ENCODE data around the gene BEX3.
"Not testable (repeated sequence)": the region's sequence is repeated elsewhere in the genome, so short reads cannot be mapped to it uniquely, and the experiment has no call there.

BEX3 gene

GRCh38 chrX:103384672-103385071 lies 8.3 kb downstream of the BEX3 start:
- no peak for DNase-seq

GRCh38 chrX:103385283-103385830 lies 9.0 kb downstream of the BEX3 start:
- not testable (repeated sequence) for DNase-seq

GRCh38 chrX:103386332-103386731 lies 10.0 kb downstream of the BEX3 start:
- DNase-seq, result no peak

- DNase-seq, result no peak
Observed at GRCh38 chrX:103393487-103393886, 17.1 kb downstream of the BEX3 start.

GRCh38 chrX:103396186-103396585 lies 19.8 kb downstream of the BEX3 start:
- DNase-seq, result no peak

- no peak for DNase-seq
Observed at GRCh38 chrX:103396660-103397059, 20.3 kb downstream of the BEX3 start.

GRCh38 chrX:103397707-103398106 lies 21.4 kb downstream of the BEX3 start:
- no peak for DNase-seq

GRCh38 chrX:103398421-103398864 lies 22.1 kb downstream of the BEX3 start:
- peak; percentile 0 for DNase-seq

- no peak for DNase-seq
Observed at GRCh38 chrX:103399744-103400143, 23.4 kb downstream of the BEX3 start.

GRCh38 chrX:103400931-103401330 lies 24.6 kb downstream of the BEX3 start:
- DNase-seq, result no peak

- DNase-seq, result peak; percentile 86
Observed at GRCh38 chrX:103404231-103405008, 28.1 kb downstream of the BEX3 start.

GRCh38 chrX:103405009-103405333 lies 28.6 kb downstream of the BEX3 start:
- DNase-seq, result no peak

GRCh38 chrX:103406256-103406655 lies 29.9 kb downstream of the BEX3 start:
- no peak for DNase-seq

- no peak for DNase-seq
Observed at GRCh38 chrX:103407776-103408175, 31.4 kb downstream of the BEX3 start.

- DNase-seq, result not testable (repeated sequence)
Observed at GRCh38 chrX:103411721-103412120, 35.4 kb downstream of the BEX3 start.

GRCh38 chrX:103413705-103414387 lies 37.5 kb downstream of the BEX3 start:
- DNase-seq, result no peak

GRCh38 chrX:103414561-103414960 lies 38.2 kb downstream of the BEX3 start:
- DNase-seq, result no peak

- no peak for DNase-seq
Observed at GRCh38 chrX:103415068-103415467, 38.7 kb downstream of the BEX3 start.

- DNase-seq, result no peak
Observed at GRCh38 chrX:103415528-103415927, 39.2 kb downstream of the BEX3 start.

GRCh38 chrX:103417370-103417769 lies 41.0 kb downstream of the BEX3 start:
- no peak for DNase-seq

GRCh38 chrX:103417933-103418332 lies 41.6 kb downstream of the BEX3 start:
- no peak for DNase-seq

- no peak for DNase-seq
Observed at GRCh38 chrX:103418811-103419340, 42.5 kb downstream of the BEX3 start.

- DNase-seq, result no peak
Observed at GRCh38 chrX:103423955-103424638, 47.8 kb downstream of the BEX3 start.
